ENCODE results near the gene NFATC1. TPM values are rescaled to one million over a fixed set of nuclear protein-coding genes. Genes with fewer than 3 reads are reported as not detected.
A peak's percentile ranks its signal among the peaks of the same experiment; 100 is the strongest.

NFATC1 gene
- polyA plus RNA-seq, result 63.2 TPM

- Mint-ChIP-seq H3K4me3 (peak within 1 kb of the TSS; percentile 84 to 92 (median 90)), H3K36me3 (no peaks in the 10 kb centered on the region), H3K27ac (peak within 1 kb of the TSS; percentile 59 to 95 (median 94)), H3K4me1 (peaks cover 14 to 28% (median 21%) of the 10 kb centered on the region in 3 donors), H3K9me3 (peaks cover 0 to 2% (median 0%) of the 10 kb centered on the region in 3 donors), H3K27me3 (no peaks in the 10 kb centered on the region)
Measured at GRCh38 chr18:79395761-79396404, at the start of gene NFATC1. Gene NFATC1 (plus strand): TSS chr18:79395930. CDS start chr18:79396225, 295 bp downstream.

DNA sequence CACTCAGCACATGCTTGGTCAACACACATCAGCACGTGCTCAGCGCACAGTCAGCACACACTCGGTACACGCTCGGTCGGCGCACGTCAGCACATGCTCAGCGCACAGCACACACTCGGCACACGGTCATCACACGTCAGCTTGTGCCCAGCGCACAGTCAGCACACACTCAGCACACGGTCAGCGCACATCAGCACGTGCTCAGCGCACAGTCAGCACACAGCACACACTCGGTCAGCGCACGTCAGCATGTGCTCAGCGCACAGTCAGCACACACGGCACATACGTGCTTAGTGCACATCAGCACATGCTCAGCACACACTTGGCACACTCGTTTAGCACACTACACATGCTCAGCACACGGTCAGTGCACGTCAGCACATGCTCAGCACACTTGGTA, 49.7 kb upstream of the NFATC1 start:
- peaks cover 15% of the 10 kb centered on the region for H3K36me3 Mint-ChIP-seq

GRCh38 chr18:79348066-79348465, 47.7 kb upstream of the NFATC1 start:
- Mint-ChIP-seq H3K9me3 (no peaks in the 10 kb centered on the region), H3K36me3 (peaks cover 13% of the 10 kb centered on the region), H3K27ac (no peak overlapping the region), H3K4me1 (peaks cover 0 to 2% (median 0%) of the 10 kb centered on the region in 3 donors), H3K4me3 (no peak overlapping the region), H3K27me3 (no peaks in the 10 kb centered on the region)

More for the DNA sequence above, 49.7 kb upstream of the NFATC1 start:
- no peaks in the 10 kb centered on the region for H3K27me3 Mint-ChIP-seq
- no peaks in the 10 kb centered on the region for H3K9me3 Mint-ChIP-seq
- H3K4me3 Mint-ChIP-seq, result no peak overlapping the region
- peaks cover 0 to 2% (median 0%) of the 10 kb centered on the region in 3 donors for H3K4me1 Mint-ChIP-seq
- no peak overlapping the region for H3K27ac Mint-ChIP-seq

DNA sequence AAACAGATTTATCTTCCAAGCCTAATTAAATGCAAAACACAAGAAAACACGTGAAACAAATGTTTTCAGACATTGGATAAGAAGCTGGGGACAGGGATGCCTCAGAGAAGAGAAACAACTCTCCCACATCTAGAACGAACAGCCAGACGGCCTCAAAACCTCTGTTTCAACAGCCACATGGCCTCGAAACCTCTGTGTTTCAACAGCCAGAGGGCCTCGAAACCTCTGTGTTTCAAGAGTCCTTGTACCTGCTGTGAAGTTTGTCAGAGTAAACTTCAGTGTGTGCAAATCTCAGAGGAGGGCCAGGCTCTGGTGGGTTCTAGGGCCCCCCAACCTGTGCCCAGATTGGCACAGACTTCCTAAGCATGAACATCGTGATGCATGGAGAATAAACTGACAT, 43.3 kb upstream of the NFATC1 start:
- Mint-ChIP-seq H3K4me3 (no peak overlapping the region), H3K9me3 (no peaks in the 10 kb centered on the region), H3K27me3 (no peaks in the 10 kb centered on the region), H3K27ac (no peak overlapping the region), H3K4me1 (peaks cover 15 to 17% (median 17%) of the 10 kb centered on the region in 3 donors), H3K36me3 (peaks cover 2% of the 10 kb centered on the region)

DNA sequence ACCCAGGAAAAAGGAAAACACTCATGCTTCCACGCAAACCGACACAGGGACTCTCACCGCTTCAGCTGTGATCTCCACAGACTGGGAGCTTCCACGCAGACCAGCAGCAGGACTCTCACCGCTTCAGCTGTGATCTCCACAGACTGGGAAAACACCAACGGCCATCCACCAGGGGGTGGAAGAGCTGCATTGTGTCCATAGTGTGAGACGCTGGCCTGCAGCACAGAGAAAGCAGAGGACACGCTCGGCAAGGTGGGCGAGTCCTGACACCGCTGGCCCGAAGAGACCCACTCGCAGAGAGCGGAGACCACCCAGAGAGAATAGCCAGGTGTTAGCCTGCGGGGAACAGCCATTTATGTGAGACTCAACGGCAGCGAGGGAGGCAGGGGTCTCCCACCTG, 42.5 kb upstream of the NFATC1 start:
- Mint-ChIP-seq H3K27me3 (no peaks in the 10 kb centered on the region), H3K36me3 (peaks cover 2% of the 10 kb centered on the region), H3K27ac (no peak overlapping the region), H3K4me1 (peaks cover 15 to 17% (median 17%) of the 10 kb centered on the region in 3 donors), H3K4me3 (no peak overlapping the region), H3K9me3 (no peaks in the 10 kb centered on the region)

DNA sequence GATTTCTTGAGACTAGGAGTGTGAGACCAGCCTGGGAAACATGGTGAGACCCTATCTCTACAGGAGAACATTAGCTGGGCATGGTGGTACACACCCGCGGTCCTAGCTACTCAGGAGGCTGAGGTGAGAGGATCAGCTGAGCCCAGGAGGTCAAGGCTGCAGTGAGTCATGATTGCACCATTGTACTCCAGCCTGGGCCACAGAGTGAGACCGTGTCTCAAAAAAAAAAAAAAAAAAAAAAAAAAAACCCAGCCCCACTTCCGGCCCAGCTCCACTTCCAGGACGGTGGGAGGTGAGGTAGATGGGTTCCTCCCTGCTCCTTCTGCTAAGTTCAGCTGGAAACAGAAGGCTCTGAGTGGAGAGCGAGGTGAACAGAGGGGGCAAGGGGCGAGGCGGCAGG, 41.4 kb upstream of the NFATC1 start:
- Mint-ChIP-seq H3K4me3 (no peak overlapping the region), H3K36me3 (peaks cover 4% of the 10 kb centered on the region), H3K4me1 (peaks cover 15 to 17% (median 17%) of the 10 kb centered on the region in 3 donors), H3K27ac (peak overlapping the region in 1 of 3 donors; percentile 81), H3K9me3 (no peaks in the 10 kb centered on the region), H3K27me3 (no peaks in the 10 kb centered on the region)

DNA sequence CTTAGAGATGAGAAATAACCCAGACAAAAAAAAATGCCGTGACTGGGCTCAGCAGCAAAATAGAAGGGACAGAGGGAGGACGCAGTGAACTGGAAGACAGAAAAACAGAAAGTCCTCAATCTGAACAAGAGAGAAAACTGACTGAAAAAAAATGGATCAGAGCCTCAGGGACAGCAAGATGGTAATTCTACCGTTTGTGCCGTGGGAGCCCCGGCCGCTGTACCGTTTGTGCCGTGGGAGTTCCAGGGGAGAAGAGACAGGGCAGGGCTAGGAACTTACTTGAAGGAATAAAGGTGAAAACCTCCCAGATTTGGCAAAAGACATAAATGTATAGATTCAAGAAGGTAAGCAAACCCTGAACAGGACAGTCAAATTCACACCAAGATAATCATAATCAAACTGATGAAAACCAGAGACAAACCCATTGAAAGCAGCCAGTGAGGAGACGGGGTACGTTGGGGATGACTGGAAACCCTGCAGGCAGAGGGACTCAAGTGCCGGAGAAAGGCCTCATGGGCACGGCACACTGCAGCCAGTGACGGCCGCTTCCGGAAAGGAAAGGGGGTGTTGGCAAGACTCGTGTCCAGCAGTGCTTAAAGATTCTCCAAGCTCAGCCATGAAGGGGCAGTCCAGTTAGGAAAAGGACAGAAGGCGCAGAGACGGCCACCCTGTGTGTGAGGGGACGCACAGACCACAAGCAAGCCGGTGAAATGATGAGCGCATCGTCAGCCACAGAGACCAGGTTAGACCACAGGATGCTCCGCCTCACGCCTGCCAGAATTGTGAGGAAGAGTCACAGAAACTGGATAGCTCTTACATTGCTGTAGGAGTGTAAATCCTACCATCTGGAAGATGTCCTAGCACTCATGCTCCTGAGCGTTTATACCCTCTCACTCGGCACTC, 40.0 kb upstream of the NFATC1 start:
- Mint-ChIP-seq H3K9me3 (no peaks in the 10 kb centered on the region), H3K4me3 (peak overlapping the region in 2 of 4 donors; percentile 69 to 87), H3K4me1 (peaks cover 15 to 17% (median 17%) of the 10 kb centered on the region in 3 donors), H3K27me3 (no peaks in the 10 kb centered on the region), H3K27ac (no peak overlapping the region), H3K36me3 (peaks cover 7% of the 10 kb centered on the region)

DNA sequence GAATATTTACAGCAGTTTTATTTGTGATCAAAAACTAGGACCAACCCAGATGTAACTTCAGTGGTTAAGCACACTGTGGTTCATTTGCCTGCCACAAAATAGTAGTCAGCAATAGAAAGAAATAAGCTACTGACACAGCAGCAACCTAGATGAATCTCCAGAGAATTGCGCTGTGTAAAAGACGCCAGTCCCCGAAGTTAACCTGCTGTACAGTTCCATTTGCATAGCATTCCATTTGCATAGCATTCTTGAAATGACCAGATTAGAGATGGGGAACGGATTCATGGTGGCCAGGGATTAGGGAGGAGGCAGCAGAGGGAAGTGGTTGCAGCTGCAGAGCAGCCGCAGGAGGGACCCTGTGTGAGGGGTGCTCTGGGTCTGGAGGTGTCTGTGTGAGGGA, 39.3 kb upstream of the NFATC1 start:
- no peaks in the 10 kb centered on the region for H3K27me3 Mint-ChIP-seq
- H3K4me1 Mint-ChIP-seq, result peaks cover 15 to 17% (median 17%) of the 10 kb centered on the region in 3 donors
- peak overlapping the region in 1 of 4 donors; percentile 60 for H3K4me3 Mint-ChIP-seq
- H3K27ac Mint-ChIP-seq, result no peak overlapping the region
- H3K9me3 Mint-ChIP-seq, result no peaks in the 10 kb centered on the region
- peaks cover 14% of the 10 kb centered on the region for H3K36me3 Mint-ChIP-seq

DNA sequence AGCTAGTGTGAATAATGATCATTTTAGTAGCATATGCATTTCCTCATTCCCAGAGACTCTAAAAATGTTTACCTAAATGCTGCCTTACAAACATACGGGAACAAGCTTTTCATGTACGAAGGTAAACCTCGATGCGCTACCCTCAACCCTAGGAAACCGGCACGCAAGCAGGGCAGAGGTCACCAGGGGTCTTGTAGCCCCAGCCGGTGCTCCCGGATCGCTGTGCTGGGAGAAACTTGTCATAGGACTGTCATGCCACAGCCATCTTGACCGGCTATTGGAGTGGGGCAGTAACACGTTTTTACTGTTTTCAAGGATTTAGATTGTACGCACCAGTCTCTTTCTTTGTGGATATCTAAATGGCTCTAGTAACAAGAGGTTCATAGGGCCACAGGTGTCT, 34.8 kb upstream of the NFATC1 start:
- Mint-ChIP-seq H3K9me3 (no peaks in the 10 kb centered on the region), H3K27me3 (no peaks in the 10 kb centered on the region), H3K27ac (peak overlapping the region in 1 of 3 donors; percentile 27), H3K36me3 (peaks cover 33% of the 10 kb centered on the region), H3K4me1 (peaks cover 5 to 7% (median 6%) of the 10 kb centered on the region in 3 donors), H3K4me3 (no peak overlapping the region)

DNA sequence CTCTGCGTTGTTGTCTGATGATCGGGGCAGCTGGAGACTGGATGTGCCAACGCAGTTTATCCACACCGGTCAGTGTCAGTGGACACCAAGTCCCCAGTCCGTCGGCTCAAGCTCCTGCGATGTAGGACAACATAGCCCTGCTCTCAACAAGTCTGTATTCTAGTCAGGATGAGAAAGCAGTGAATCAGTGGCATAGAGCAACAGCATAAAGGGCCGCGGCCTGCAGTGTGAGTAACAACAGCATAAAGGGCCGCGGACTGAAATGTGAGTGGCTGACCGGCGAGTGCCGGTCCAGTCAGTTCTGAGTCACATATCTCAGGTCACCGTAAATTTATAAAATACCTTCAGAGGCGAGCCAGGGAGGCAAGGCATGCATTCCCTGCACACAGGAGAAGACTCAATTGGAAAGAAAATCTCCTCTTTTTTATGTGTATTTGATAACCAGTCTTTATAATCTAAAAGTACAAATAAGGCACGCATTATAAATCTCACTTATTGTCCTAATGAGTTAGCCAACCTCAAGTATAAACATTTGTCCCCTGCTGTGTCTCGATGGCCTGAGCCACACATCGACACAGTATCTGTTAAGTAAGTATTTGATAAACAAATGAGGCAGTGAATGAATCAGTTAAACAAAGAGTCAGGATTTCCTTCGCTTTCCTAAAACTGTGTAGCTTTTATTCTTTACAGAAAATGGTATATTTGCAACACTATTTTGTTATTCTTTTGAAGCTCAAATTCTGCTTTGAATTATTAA, 33.8 kb upstream of the NFATC1 start:
- Mint-ChIP-seq H3K27me3 (no peaks in the 10 kb centered on the region), H3K27ac (no peak overlapping the region)

GRCh38 chr18:79365701-79366100, 30.0 kb upstream of the NFATC1 start:
- Mint-ChIP-seq H3K4me3 (no peak overlapping the region), H3K4me1 (peaks cover 0 to 2% (median 0%) of the 10 kb centered on the region in 3 donors), H3K36me3 (peaks cover 36% of the 10 kb centered on the region), H3K9me3 (peaks cover 0 to 2% (median 0%) of the 10 kb centered on the region in 3 donors), H3K27ac (no peak overlapping the region), H3K27me3 (no peaks in the 10 kb centered on the region)

More for the DNA sequence above, 33.8 kb upstream of the NFATC1 start:
- Mint-ChIP-seq H3K4me1 (no peaks in the 10 kb centered on the region), H3K9me3 (no peaks in the 10 kb centered on the region), H3K4me3 (no peak overlapping the region), H3K36me3 (peaks cover 38% of the 10 kb centered on the region)

- Mint-ChIP-seq H3K4me3 (no peak overlapping the region), H3K9me3 (peaks cover 0 to 2% (median 0%) of the 10 kb centered on the region in 3 donors), H3K27me3 (no peaks in the 10 kb centered on the region), H3K36me3 (peaks cover 30% of the 10 kb centered on the region), H3K27ac (no peak overlapping the region), H3K4me1 (peaks cover 0 to 2% (median 0%) of the 10 kb centered on the region in 3 donors)
Measured at GRCh38 chr18:79366177-79367094, 29.3 kb upstream of the NFATC1 start.

- H3K9me3 Mint-ChIP-seq, result peaks cover 0 to 2% (median 0%) of the 10 kb centered on the region in 3 donors
- peaks cover 0 to 4% (median 3%) of the 10 kb centered on the region in 3 donors for H3K4me1 Mint-ChIP-seq
- peak overlapping the region in 1 of 4 donors; percentile 68 for H3K4me3 Mint-ChIP-seq
- H3K27me3 Mint-ChIP-seq, result no peaks in the 10 kb centered on the region
- H3K36me3 Mint-ChIP-seq, result peaks cover 25% of the 10 kb centered on the region
- no peak overlapping the region for H3K27ac Mint-ChIP-seq
Measured at GRCh38 chr18:79367480-79367879, 28.2 kb upstream of the NFATC1 start.

GRCh38 chr18:79367989-79368388, 27.7 kb upstream of the NFATC1 start:
- H3K4me1 Mint-ChIP-seq, result peaks cover 2 to 4% (median 3%) of the 10 kb centered on the region in 3 donors
- H3K9me3 Mint-ChIP-seq, result peaks cover 0 to 2% (median 0%) of the 10 kb centered on the region in 3 donors
- H3K27ac Mint-ChIP-seq, result no peak overlapping the region
- H3K4me3 Mint-ChIP-seq, result no peak overlapping the region
- H3K27me3 Mint-ChIP-seq, result no peaks in the 10 kb centered on the region
- H3K36me3 Mint-ChIP-seq, result peaks cover 24% of the 10 kb centered on the region

Data from IgD-negative memory B cell (primary cell).